HepG2 (cell line): ENCODE data around the gene CISD3. TPM values are rescaled to one million over a fixed set of nuclear protein-coding genes. Genes with fewer than 3 reads are reported as not detected.

Experiments
- AKAP8 ChIP-seq: sonication (generic); formaldehyde crosslinking; IDR thresholded peaks from 2 replicates; pipeline ENCODE4 v1.5.1; 2020; ENCODE audit warnings: mild to moderate bottlenecking, missing genetic modification reagents
- DZIP1 ChIP-seq: sonication (generic); formaldehyde crosslinking; IDR thresholded peaks from 2 replicates; pipeline ENCODE4 v1.5.0; 2020; ENCODE audit warnings: mild to moderate bottlenecking, missing genetic modification reagents
- HMG20A ChIP-seq: IDR thresholded peaks from 2 replicates; pipeline ENCODE4 v1.6.1; 2016; ENCODE audit warnings: borderline replicate concordance
- IRF2 ChIP-seq: IDR thresholded peaks from 2 replicates; pipeline ENCODE4 v1.6.1; 2018; ENCODE audit warnings: missing genetic modification reagents, missing compliant biosample characterization
- KDM2A ChIP-seq: sonication (generic); formaldehyde crosslinking; IDR thresholded peaks from 2 replicates; pipeline ENCODE4 v1.4.0; 2020; ENCODE audit warnings: low read depth, missing genetic modification reagents, borderline replicate concordance
- MAFG ChIP-seq: sonication (generic); formaldehyde crosslinking; IDR thresholded peaks from 2 replicates; pipeline ENCODE4 v1.5.1; 2020; ENCODE audit warnings: mild to moderate bottlenecking, missing genetic modification reagents
- MATR3 ChIP-seq: sonication (generic); formaldehyde crosslinking; IDR thresholded peaks from 2 replicates; pipeline ENCODE4 v1.4.0; 2020; ENCODE audit warnings: missing genetic modification reagents
- PCBP1 ChIP-seq: fragments of 200-400 bp; formaldehyde crosslinking; IDR thresholded peaks from 2 replicates; pipeline ENCODE4 v1.6.1; 2017; ENCODE audit warnings: mild to moderate bottlenecking, low read depth, low read length, borderline replicate concordance
- POLR2A ChIP-seq, 2 experiments: IDR thresholded peaks; 2 replicates each; pipeline ENCODE4 v1.6.1; 2011; ENCODE audit warnings: low read depth in 2 of 2, low read length in 2 of 2, mild to moderate bottlenecking in 1 of 2, moderate library complexity in 1 of 2; ENCODE audit not compliant: insufficient read depth in 1 of 2
- RBFOX2 ChIP-seq: fragments of 200-400 bp; formaldehyde crosslinking; IDR thresholded peaks from 2 replicates; pipeline ENCODE4 v1.6.1; 2017; ENCODE audit warnings: low read depth, mild to moderate bottlenecking, low read length
- TCF7L2 ChIP-seq: IDR thresholded peaks from 2 replicates; pipeline ENCODE4 v1.6.1; 2011; ENCODE audit warnings: mild to moderate bottlenecking, low read depth, low read length, moderate library complexity
- U2AF1 ChIP-seq: fragments of 200-400 bp; formaldehyde crosslinking; optimal IDR thresholded peaks from 2 replicates; pipeline ENCODE3; 2017; ENCODE audit warnings: mild to moderate bottlenecking, low read depth, low read length
- UBTF ChIP-seq: sonication (generic); formaldehyde crosslinking; IDR thresholded peaks from 2 replicates; pipeline ENCODE4 v1.4.0; 2020; ENCODE audit warnings: mild to moderate bottlenecking, missing genetic modification reagents
- ZBTB14 ChIP-seq: sonication (generic); formaldehyde crosslinking; IDR thresholded peaks from 2 replicates; pipeline ENCODE4 v1.4.0; 2020; ENCODE audit warnings: missing genetic modification reagents
- ZNF280D ChIP-seq: sonication (generic); formaldehyde crosslinking; IDR thresholded peaks from 2 replicates; pipeline ENCODE4 v1.5.1; 2020; ENCODE audit warnings: mild to moderate bottlenecking, missing genetic modification reagents
- ZNF713 ChIP-seq: sonication (generic); formaldehyde crosslinking; IDR thresholded peaks from 2 replicates; pipeline ENCODE4 v1.4.0; 2020; ENCODE audit warnings: mild to moderate bottlenecking, missing genetic modification reagents
- ZNF768 ChIP-seq: sonication (generic); formaldehyde crosslinking; IDR thresholded peaks from 2 replicates; pipeline ENCODE4 v1.4.0; 2020; ENCODE audit warnings: missing genetic modification reagents
- ZNF879 ChIP-seq: sonication (generic); formaldehyde crosslinking; IDR thresholded peaks from 2 replicates; pipeline ENCODE4 v1.8.1; 2023; ENCODE audit warnings: missing genetic modification reagents
- polyA plus RNA-seq, 8 experiments: library from polyadenylated mRNA; depleted of rRNA in 3 of 8; stranded (reverse) in 7 of 8; unstranded in 1 of 8; fragments of >200 nt; fragmentation: Illumina TruSeq in 4 of 8; extraction: Trizol in 4 of 8; gene quantifications; 2 replicates each; pipeline versions ENCODE4 v1.2.1 to v1.2.3, GENCODE V29; 2011 to 2016; ENCODE audit warnings: low read depth in 4 of 8, missing spikeins in 1 of 8, mixed read lengths in 1 of 8; ENCODE audit not compliant: insufficient read depth in 1 of 8
- total RNA-seq, 5 experiments: library from RNA; depleted of rRNA; stranded (reverse); fragments of >200 nt; fragmentation: Illumina TruSeq; extraction: Trizol; gene quantifications; 2 replicates each; pipeline ENCODE4 v1.2.3, GENCODE V29; 2016; ENCODE audit warnings: low read depth in 1 of 5

The CISD3 gene
- total and polyA plus RNA-seq, 2 of the 13 experiments (the other 11 are each of a cell fraction or from before 2014, with no cell fraction given), result 30.0 to 34.1 TPM

GRCh38 chr17:38735161-38735997 is 5.2 kb downstream of the CISD3 start (continued):
- TF ChIP-seq U2AF1 (peak; percentile 87), TCF7L2 (no peak), MAFG (CRISPR knock-in tag) (no peak), RBFOX2 (peak; percentile 79), IRF2 (peak; percentile 43; the same call in 1 of the 2 replicates), KDM2A (CRISPR knock-in tag) (peak; percentile 75; the same call in 1 of the 2 replicates), UBTF (CRISPR knock-in tag) (peak; percentile 15; the same call in 1 of the 2 replicates), POLR2A (IDR thresholded peaks at IDR 0.05; ENCODE audit: insufficient read depth in 1 of 2, low read depth in 2 of 2, low read length in 2 of 2) (peak in 1 of 2 experiments; percentile 66; a peak in 3 of 4 replicates), AKAP8 (CRISPR knock-in tag) (peak; percentile 90), MATR3 (CRISPR knock-in tag) (no peak), ZNF713 (CRISPR knock-in tag) (no peak), DZIP1 (CRISPR knock-in tag) (peak; percentile 52; the same call in 1 of the 2 replicates), ZNF879 (no peak), HMG20A (CRISPR knock-in tag) (no peak), ZBTB14 (CRISPR knock-in tag) (no peak), ZNF768 (CRISPR knock-in tag) (no peak), ZNF280D (CRISPR knock-in tag) (no peak), PCBP1 (peak; percentile 93)
